HCT116 (cell line): ENCODE data around the gene VEZF1. TPM values are rescaled to one million over a fixed set of nuclear protein-coding genes. Genes with fewer than 3 reads are reported as not detected.

Source experiments
- ATAC-seq: fragments of 200-7000 bp; cut with Tn5 transposase; 2 replicates; pipeline ENCODE4 v1.9.1; 2020; ENCODE audit warnings: mild to moderate bottlenecking, moderate library complexity
- BruUV-seq: library from RNA; stranded (reverse); fragments of 400-500 nt; replicated peaks from 2 replicates; lab custom pipeline; 2021; lab: Mats Ljungman, UMichigan
- CTCF ChIA-PET: fragments of 300-600 bp; sonication (Branson Sonifier 250); formaldehyde crosslinking; loops from one replicate; lab custom pipeline; 2021; ENCODE audit warnings: antibody characterized with exemption; lab: Charles Lee
- POLR2A ChIA-PET: fragments of 300-600, 350-600 bp; sonication (Branson Sonifier 250); formaldehyde crosslinking; loops from one replicate; lab custom pipeline; 2021; ENCODE audit warnings: antibody characterized with exemption; lab: Charles Lee
- RAD21 ChIA-PET, 2 experiments: fragments of 300-600 bp; sonication (Branson Sonifier 250); formaldehyde crosslinking; loops; one replicate each; lab custom pipeline; 2023; ENCODE audit warnings: low total read pairs in 2 of 2; ENCODE audit not compliant: uncharacterized antibody in 2 of 2, unreplicated experiment in 2 of 2, low non-redundant PET in 1 of 2; lab: Charles Lee
- DNase-seq: peaks from one replicate; pipeline ENCODE4 v3.0.0-alpha.2; 2010; ENCODE audit warnings: low read depth, low spot score
- H2AFZ ChIP-seq: fragments of 200-600 bp; shearing (Covaris generic), sonication (generic); 2 replicates; pipeline ENCODE4 v1.6.1; 2017; ENCODE audit warnings: low read depth, mixed run types, mixed read lengths, antibody characterized with exemption, low read length; ENCODE audit not compliant: poor library complexity, severe bottlenecking
- H3K27ac ChIP-seq: 2 replicates; pipeline ENCODE4 v1.5.1; 2012; ENCODE audit warnings: low read depth, low read length
- H3K27me3 ChIP-seq: fragments of 200-600 bp; sonication (generic); 2 replicates; pipeline ENCODE4 v1.6.1; 2016; ENCODE audit warnings: mixed run types, low read length, mixed read lengths; ENCODE audit not compliant: insufficient read depth
- H3K36me3 ChIP-seq, 2 experiments: fragments of 200-500 bp in 1 of 2; fragments of 200-600 bp in 1 of 2; sonication (Bioruptor generic) in 1 of 2; sonication (generic) in 1 of 2; 2 replicates each; pipeline versions ENCODE4 v1.5.1 to v1.6.1; 2014 to 2016; ENCODE audit warnings: low read length in 2 of 2, inconsistent platforms in 1 of 2, mixed read lengths in 1 of 2, mixed run types in 1 of 2; ENCODE audit not compliant: insufficient read depth in 2 of 2, control insufficient read depth in 1 of 2
- H3K4me1 ChIP-seq, 2 experiments: fragments of 200-600 bp in 1 of 2; sonication (generic) in 1 of 2; 2 replicates each; pipeline versions ENCODE4 v1.5.1 to v1.6.1; 2012 to 2017; ENCODE audit warnings: low read length in 2 of 2, inconsistent platforms in 1 of 2, mild to moderate bottlenecking in 1 of 2, mixed read lengths in 1 of 2, mixed run types in 1 of 2, moderate library complexity in 1 of 2; ENCODE audit not compliant: insufficient read depth in 2 of 2, control insufficient read depth in 1 of 2
- H3K4me2 ChIP-seq: fragments of 200-600 bp; sonication (generic); 2 replicates; pipeline ENCODE4 v1.6.1; 2017; ENCODE audit warnings: mixed run types, low read length, mixed read lengths
- H3K4me3 ChIP-seq, 2 experiments: fragments of 200-600 bp in 1 of 2; sonication (generic) in 1 of 2; replicated peaks in 1 of 2; 2 replicates each; pipeline ENCODE4 v1.5.1; 2011 to 2016; ENCODE audit warnings: low read length in 2 of 2, control low read depth in 1 of 2, low read depth in 1 of 2, mild to moderate bottlenecking in 1 of 2, mixed read lengths in 1 of 2, mixed run types in 1 of 2
- H3K79me2 ChIP-seq: fragments of 200-600 bp; sonication (generic); 2 replicates; pipeline ENCODE4 v1.6.1; 2017; ENCODE audit warnings: mild to moderate bottlenecking, mixed run types, low read length, moderate library complexity, mixed read lengths; ENCODE audit not compliant: insufficient read depth
- H3K9ac ChIP-seq: fragments of 200-600 bp; sonication (generic); 2 replicates; pipeline ENCODE4 v1.6.1; 2016; ENCODE audit warnings: low read length, mixed read lengths
- H3K9me2 ChIP-seq: fragments of 200-600 bp; sonication (generic), shearing (Covaris generic); 2 replicates; pipeline ENCODE4 v1.6.1; 2017; ENCODE audit warnings: mixed run types, mild to moderate bottlenecking, moderate library complexity; ENCODE audit not compliant: insufficient read depth
- H3K9me3 ChIP-seq, 2 experiments: fragments of 200-500 bp in 1 of 2; fragments of 200-600 bp in 1 of 2; sonication (Bioruptor generic) in 1 of 2; sonication (generic) in 1 of 2; 2 replicates each; pipeline ENCODE4 v1.6.1; 2014 to 2017; ENCODE audit warnings: low read length in 2 of 2, mixed read lengths in 2 of 2, inconsistent platforms in 1 of 2, low read depth in 1 of 2, mild to moderate bottlenecking in 1 of 2, mixed run types in 1 of 2, moderate library complexity in 1 of 2; ENCODE audit not compliant: control insufficient read depth in 1 of 2, insufficient read depth in 1 of 2
- H4K20me1 ChIP-seq: fragments of 200-600 bp; sonication (generic), shearing (Covaris generic); 2 replicates; pipeline ENCODE4 v1.6.1; 2017; ENCODE audit warnings: mixed run types, mild to moderate bottlenecking, moderate library complexity; ENCODE audit not compliant: insufficient read depth
- ATF3 ChIP-seq: IDR thresholded peaks from 2 replicates; pipeline ENCODE4 v1.6.1; 2012
- CTCF ChIP-seq, 3 experiments: fragments of 200-600 bp in 1 of 3; sonication (generic) in 1 of 3; IDR thresholded peaks in 2 of 3; conservative IDR thresholded peaks in 1 of 3; 2 replicates each; pipeline ENCODE4 v1.5.1; 2012 to 2017; ENCODE audit warnings: low read depth in 2 of 3, low read length in 2 of 3, antibody characterized with exemption in 1 of 3, borderline replicate concordance in 1 of 3, control low read depth in 1 of 3, mild to moderate bottlenecking in 1 of 3, mixed read lengths in 1 of 3, mixed run types in 1 of 3, moderate library complexity in 1 of 3; ENCODE audit not compliant: insufficient read depth in 1 of 3
- JUND ChIP-seq: IDR thresholded peaks from 2 replicates; pipeline ENCODE4 v1.6.1; 2012
- MAX ChIP-seq: IDR thresholded peaks from 2 replicates; pipeline ENCODE4 v1.6.1; 2012
- POLR2AphosphoS5 ChIP-seq: IDR thresholded peaks from 2 replicates; pipeline ENCODE4 v1.6.1; 2011; ENCODE audit warnings: mild to moderate bottlenecking, low read depth, low read length, moderate library complexity
- SIN3A ChIP-seq: IDR thresholded peaks from 2 replicates; pipeline ENCODE4 v1.6.1; 2012; ENCODE audit warnings: low read depth
- TCF7L2 ChIP-seq: IDR thresholded peaks from 2 replicates; pipeline ENCODE4 v1.7.0; 2011; ENCODE audit warnings: borderline replicate concordance, inconsistent platforms; ENCODE audit not compliant: insufficient read depth, insufficient read length; ENCODE audit errors: extremely low read depth
- intact Hi-C: fragments of 100-400 bp; cut with micrococcal nuclease; formaldehyde crosslinking; loops from 2 replicates; pipeline ENCODE4 v1.10.0; 2022
- total RNA-seq: library from RNA; stranded (reverse); gene quantifications from one replicate; pipeline ENCODE4 v1.2.1, GENCODE V29; 2021; ENCODE audit not compliant: unreplicated experiment

The VEZF1 gene
- total RNA-seq, 1 experiment from 2014 or later, result 70.2 TPM

- peak; percentile 81 to 99 (median 85) for TF ChIP-seq CTCF (IDR thresholded peaks at IDR 0.05 in 2 of 3, conservative IDR thresholded peaks at IDR 0.05 in 1 of 3; ENCODE audit: borderline replicate concordance in 1 of 3, insufficient read depth in 1 of 3, low read depth in 2 of 3, low read length in 2 of 3)
- peak; percentile 71 for TF ChIP-seq POLR2AphosphoS5
- TF ChIP-seq JUND, result 0 out of 2 replicates have a peak, but pooled peaks have one; percentile 33
- no peak; the same call in 1 of the 2 replicates for TF ChIP-seq ATF3
These were observed 11.5 kb upstream of the VEZF1 start (continued) for GRCh38 chr17:57999496-58000017.

- no peak for DNase-seq
These were observed 11.0 kb upstream of the VEZF1 start for GRCh38 chr17:57999010-57999495.

More at GRCh38 chr17:57999010-57999495, 11.0 kb upstream of the VEZF1 start:
- no peaks in the 10 kb centered on the region for H3K9me3 ChIP-seq
- no peaks in the 10 kb centered on the region for H3K27me3 ChIP-seq
- ChIA-PET CTCF (interaction anchor here (0.6 to 15.4 kb wide), 42 partner anchors 9 to 755 kb away, joined by 3 to 288 read pairs (median 4); partner anchors contain the start of genes CUEDC1, DYNLL2, SRSF1 and VEZF1), POLR2A (interaction anchor here (0.5 to 6.6 kb wide), 15 partner anchors 9 to 742 kb away, joined by 3 to 53 read pairs (median 3); partner anchors contain the start of genes DYNLL2, MRPS23 and VEZF1), RAD21 (interaction anchor here (0.5 to 1.4 kb wide), 7 partner anchors 9 to 163 kb away, joined by 3 to 7 read pairs (median 4); partner anchors contain the start of gene VEZF1 (in 2 of the 2))
- no peak overlapping the region for H3K9ac ChIP-seq
- peaks cover 62% of the 10 kb centered on the region for H4K20me1 ChIP-seq
- intact Hi-C loops, result loop anchor here (1.0 to 5.0 kb wide), 3 partner anchors 114 to 867 kb away; no protein-coding TSS in a partner anchor
- H3K4me3 ChIP-seq, result no peak overlapping the region
- no peaks in the 10 kb centered on the region for H3K9me2 ChIP-seq
- H3K4me1 ChIP-seq, result peaks cover 11 to 58% of the 10 kb centered on the region in 2 experiments; a peak in 3 of 4 replicates
- no peak overlapping the region for H2AFZ ChIP-seq
- peak overlapping the region; percentile 1; the same call in 1 of the 2 replicates for H3K4me2 ChIP-seq
- TF ChIP-seq TCF7L2 (no peak), SIN3A (no peak), MAX (0 out of 2 replicates have a peak, but pooled peaks have one; percentile 15)
- peaks cover 56 to 78% of the 10 kb centered on the region in 2 experiments for H3K36me3 ChIP-seq
- no TSS peak for BruUV-seq
- H3K27ac ChIP-seq, result no peak overlapping the region
- no peak for ATAC-seq
- peaks cover 68% of the 10 kb centered on the region for H3K79me2 ChIP-seq
